HG02623 (cell line): ENCODE results near the gene CTIF.
A peak's percentile ranks its signal among the peaks of the same experiment; 100 is the strongest.

ENCODE experiments used
- ATAC-seq: cut with Tn5 transposase; IDR thresholded peaks from one replicate; pipeline ENCODE4 v1.9.1; 2021; ENCODE audit warnings: moderate library complexity; ENCODE audit not compliant: unreplicated experiment

Gene CTIF

GRCh38 chr18:48617844-48618497, 79.1 kb downstream of the CTIF start:
- ATAC-seq = no peak

DNA sequence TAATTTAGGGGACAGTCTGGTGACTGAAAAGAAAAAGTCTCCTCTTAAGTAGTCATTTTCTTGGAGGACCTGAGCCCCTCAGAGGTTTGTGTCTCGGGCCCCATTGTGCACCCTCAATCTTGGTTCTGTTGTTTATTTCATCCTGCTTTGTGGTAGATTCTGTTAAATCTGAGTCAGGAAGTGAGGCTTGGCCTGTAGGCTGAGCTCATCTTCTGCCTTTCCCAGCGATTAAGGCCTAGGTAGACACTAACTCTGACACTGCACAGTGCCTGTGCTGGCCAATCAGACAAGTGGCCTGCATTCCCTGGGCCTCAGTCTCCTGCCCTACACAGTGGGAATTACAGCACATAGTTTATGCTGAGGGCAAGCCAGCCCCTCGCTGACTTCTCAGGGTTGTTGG, 80.2 kb downstream of the CTIF start:
- no peak for ATAC-seq

GRCh38 chr18:48619501-48619900, 80.7 kb downstream of the CTIF start:
- no peak for ATAC-seq

DNA sequence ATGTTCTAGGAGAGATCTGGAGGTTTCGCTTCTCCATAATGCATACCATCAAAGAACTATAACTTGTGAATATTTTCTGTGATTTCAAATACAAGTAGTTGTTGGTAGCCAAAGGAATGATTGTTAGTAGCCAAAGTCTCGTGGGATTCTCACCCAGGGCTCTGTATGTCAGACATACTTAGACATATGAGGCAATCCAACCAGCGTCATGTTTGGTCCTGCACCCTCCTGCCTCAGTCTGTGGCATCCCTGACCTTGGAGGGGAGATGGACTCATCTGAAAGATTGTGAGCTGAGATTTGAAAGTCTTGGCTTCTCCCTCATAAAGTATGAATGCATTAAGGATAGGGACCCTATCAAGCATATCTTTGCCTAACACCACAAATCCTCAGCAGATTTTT, 81.2 kb downstream of the CTIF start:
- ATAC-seq = no peak

DNA sequence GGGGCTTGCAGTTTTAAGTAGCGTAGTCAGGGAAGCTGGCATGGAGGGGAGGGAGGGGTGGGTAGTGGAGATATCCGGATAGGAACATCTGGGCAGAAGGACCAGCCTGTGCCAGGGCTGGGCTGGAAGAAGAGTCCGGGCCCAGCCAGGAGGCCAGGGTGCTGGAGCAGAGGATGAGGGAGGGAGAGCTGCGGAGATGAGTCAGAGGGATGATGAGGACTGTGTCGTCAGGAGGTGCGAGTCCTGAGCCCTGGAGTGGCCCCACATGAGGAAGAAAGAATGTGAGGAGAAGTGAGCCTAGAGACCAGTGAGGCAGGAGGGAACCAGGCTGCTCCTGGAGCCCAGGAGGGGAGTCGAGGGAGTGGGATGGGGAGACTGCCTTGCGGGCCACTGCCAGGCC, 82.4 kb downstream of the CTIF start:
- ATAC-seq = no peak

DNA sequence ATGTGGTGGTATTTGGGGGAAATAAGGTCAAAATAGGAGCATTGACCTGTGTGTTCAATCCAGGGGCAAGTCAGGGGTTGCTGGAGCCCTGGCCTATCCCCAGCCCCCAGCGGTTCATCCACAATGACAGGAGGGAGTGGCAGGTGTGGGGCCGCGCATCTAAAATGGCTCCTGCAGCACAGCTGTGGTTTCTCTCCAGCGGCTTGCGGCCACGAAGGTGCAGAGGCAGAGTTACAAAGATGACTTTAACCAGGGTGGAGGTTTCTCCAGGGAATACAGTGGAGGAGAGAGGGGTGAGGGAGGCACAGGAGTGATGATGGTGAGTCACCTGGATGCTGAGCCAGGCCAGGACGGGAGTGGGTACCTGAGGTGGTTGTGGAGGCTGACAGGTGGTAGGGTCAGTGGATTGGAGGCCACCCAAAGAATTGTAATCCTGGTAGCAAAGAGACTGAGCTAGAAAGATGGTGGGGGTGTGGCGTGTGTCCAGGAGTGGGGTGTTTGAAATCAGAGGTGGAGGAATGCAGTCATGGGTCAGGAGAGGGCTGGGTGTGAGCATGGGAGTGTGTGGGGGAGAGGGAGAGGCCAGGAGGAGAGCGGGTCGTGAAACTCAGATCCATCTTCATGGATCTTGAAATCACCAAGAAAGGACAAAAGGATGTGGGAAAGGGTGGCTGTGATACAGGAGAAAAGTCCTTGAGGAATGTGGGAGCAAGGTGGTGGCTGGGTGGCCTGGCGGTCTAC, 83.2 kb downstream of the CTIF start:
- ATAC-seq = no peak

- peak; percentile 43 for ATAC-seq
Measured at GRCh38 chr18:48622911-48623431, 84.1 kb downstream of the CTIF start.

GRCh38 chr18:48623468-48624235, 84.8 kb downstream of the CTIF start:
- ATAC-seq = no peak

DNA sequence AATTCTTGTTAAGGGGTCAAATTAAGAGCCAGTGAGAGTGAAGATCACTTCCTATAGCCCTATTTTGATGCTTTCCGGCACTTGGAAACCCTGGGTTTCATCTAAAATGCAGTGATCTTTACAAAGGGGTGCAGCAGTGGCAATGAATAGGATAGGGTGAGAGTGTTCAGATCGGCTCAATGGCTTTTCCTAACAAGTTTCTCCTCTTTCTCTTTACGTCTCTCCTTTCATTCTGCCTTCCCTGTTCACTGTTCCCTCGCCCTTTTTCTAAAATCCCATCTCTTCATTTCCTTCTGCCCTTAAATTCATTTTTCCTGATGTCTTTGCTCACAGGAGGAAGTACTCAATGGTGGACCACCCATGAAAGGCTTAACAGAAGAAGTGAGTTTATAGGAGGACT, 86.0 kb downstream of the CTIF start:
- ATAC-seq = no peak

DNA sequence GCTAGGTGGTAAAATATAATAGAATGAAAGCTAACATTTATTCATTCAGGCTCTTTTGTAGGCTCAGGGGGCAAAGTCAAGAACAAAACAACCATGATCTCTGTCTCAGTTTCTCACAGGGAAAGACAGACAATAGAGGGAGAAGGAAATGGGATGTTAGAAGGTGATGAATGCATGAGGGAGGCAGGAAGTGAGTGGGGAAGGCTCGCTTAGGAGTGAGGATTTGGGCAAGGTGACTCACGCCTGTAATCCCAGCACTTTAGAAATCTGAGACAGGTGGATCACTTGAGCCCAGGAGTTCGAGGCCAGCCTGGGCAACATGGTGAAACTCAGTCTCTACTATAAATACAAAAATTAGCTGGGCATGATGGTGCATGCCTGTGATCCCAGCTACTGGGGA, 88.4 kb downstream of the CTIF start:
- no peak for ATAC-seq

- no peak for ATAC-seq
Measured at GRCh38 chr18:48629730-48630324, 91.0 kb downstream of the CTIF start.

GRCh38 chr18:48631851-48632250, 93.0 kb downstream of the CTIF start:
- no peak for ATAC-seq

- ATAC-seq = no peak
Measured at GRCh38 chr18:48632676-48633257, 93.9 kb downstream of the CTIF start.

GRCh38 chr18:48634491-48634890, 95.7 kb downstream of the CTIF start:
- ATAC-seq = no peak

GRCh38 chr18:48634975-48635374, 96.1 kb downstream of the CTIF start:
- no peak for ATAC-seq

- no peak for ATAC-seq
Measured at GRCh38 chr18:48635806-48636205, 97.0 kb downstream of the CTIF start.

DNA sequence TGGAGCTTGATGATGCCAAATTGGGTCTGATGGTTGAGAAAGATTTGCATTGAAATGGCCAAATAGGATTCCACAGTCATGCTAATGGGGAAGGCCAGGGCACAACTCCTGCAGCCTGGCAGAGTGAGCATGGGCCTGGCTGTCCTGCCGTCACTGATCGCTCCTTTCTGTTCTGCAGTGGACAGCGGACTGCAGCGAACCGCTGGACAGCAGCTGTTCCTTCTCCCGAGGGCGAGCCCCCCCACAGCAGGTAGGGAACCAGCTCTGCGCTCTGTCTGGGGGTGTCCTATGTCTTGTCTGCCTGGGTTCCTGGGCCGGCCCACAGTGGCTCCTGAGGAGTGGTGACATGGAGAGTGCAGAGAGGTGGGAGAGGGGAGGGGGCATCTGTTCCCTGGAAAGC, 97.6 kb downstream of the CTIF start:
- ATAC-seq = no peak

- ATAC-seq = no peak
Measured at GRCh38 chr18:48637081-48637990, 98.5 kb downstream of the CTIF start.

DNA sequence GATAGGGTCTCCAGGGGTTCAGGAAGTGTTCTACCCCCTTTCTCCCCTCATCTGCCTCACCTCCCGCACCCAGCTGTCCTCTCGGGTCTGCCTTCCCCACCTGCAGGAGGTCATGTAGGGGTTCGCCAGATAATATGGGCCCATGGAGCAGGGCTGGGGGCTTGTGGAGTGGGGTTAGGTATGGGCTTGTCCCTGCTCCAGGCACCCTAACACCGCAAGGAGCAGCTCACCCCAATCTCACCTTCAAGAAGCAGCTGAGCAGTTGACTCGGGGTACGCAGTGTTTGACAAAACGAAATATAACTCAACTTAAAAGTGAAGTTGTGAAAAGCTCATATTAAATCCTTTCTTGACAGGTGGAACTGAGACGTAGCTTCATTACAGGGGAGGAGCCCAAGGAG, 99.6 kb downstream of the CTIF start:
- ATAC-seq = no peak
